SIG-M5 treated with dmso at 0.1 percent for 504 hours (cell line): ENCODE data around the gene HOXB4.

Experiments used
- DNase-seq: peaks from one replicate; lab custom pipeline; 2025; ENCODE audit not compliant: unreplicated experiment; lab: John Stamatoyannopoulos, UW

HOXB4 gene

GRCh38 chr17:48561884-48562810 is 16.0 kb downstream of the HOXB4 start:
- DNase-seq, result no peak

GRCh38 chr17:48559840-48560817 is 18.0 kb downstream of the HOXB4 start:
- DNase-seq, result no peak

GRCh38 chr17:48559122-48559839 is 18.9 kb downstream of the HOXB4 start:
- no peak for DNase-seq

GRCh38 chr17:48558831-48559121 is 19.4 kb downstream of the HOXB4 start:
- no peak for DNase-seq

GRCh38 chr17:48558057-48558830 is 19.9 kb downstream of the HOXB4 start:
- DNase-seq, result no peak

- no peak for DNase-seq
Observed at GRCh38 chr17:48556576-48557401, 21.4 kb downstream of the HOXB4 start.

GRCh38 chr17:48556229-48556575 is 21.9 kb downstream of the HOXB4 start:
- DNase-seq, result no peak

GRCh38 chr17:48555258-48556228 is 22.6 kb downstream of the HOXB4 start:
- no peak for DNase-seq

- DNase-seq, result no peak
Observed at GRCh38 chr17:48554412-48555257, 23.5 kb downstream of the HOXB4 start.

GRCh38 chr17:48553826-48554225 is 24.3 kb downstream of the HOXB4 start:
- no peak for DNase-seq

GRCh38 chr17:48553190-48553547 is 25.0 kb downstream of the HOXB4 start:
- no peak for DNase-seq

- DNase-seq, result no peak
Observed at GRCh38 chr17:48552466-48553189, 25.5 kb downstream of the HOXB4 start.

- DNase-seq, result no peak
Observed at GRCh38 chr17:48551596-48552465, 26.3 kb downstream of the HOXB4 start.

- DNase-seq, result no peak
Observed at GRCh38 chr17:48551214-48551555, 27.0 kb downstream of the HOXB4 start.

- DNase-seq, result no peak
Observed at GRCh38 chr17:48550502-48551213, 27.5 kb downstream of the HOXB4 start.
